GM12891 (cell line): ENCODE data around the gene TMEM178A.

Experiments used
- POLR2A ChIP-seq: IDR thresholded peaks from 2 replicates; pipeline ENCODE4 v1.6.1; 2011; ENCODE audit warnings: low read depth, low read length, control low read depth
- POLR2AphosphoS5 ChIP-seq: IDR thresholded peaks from 2 replicates; pipeline ENCODE4 v1.6.1; 2011; ENCODE audit warnings: low read depth, low read length, control low read depth
- POU2F2 ChIP-seq: IDR thresholded peaks from 2 replicates; pipeline ENCODE4 v1.6.1; 2011; ENCODE audit warnings: low read depth, mild to moderate bottlenecking, control low read depth, low read length, moderate library complexity
- SPI1 ChIP-seq: IDR thresholded peaks from 2 replicates; pipeline ENCODE4 v1.6.1; 2011; ENCODE audit warnings: low read depth, low read length, control low read depth
- TAF1 ChIP-seq: IDR thresholded peaks from 2 replicates; pipeline ENCODE4 v1.6.1; 2011; ENCODE audit warnings: low read depth, low read length, control low read depth

DNA sequence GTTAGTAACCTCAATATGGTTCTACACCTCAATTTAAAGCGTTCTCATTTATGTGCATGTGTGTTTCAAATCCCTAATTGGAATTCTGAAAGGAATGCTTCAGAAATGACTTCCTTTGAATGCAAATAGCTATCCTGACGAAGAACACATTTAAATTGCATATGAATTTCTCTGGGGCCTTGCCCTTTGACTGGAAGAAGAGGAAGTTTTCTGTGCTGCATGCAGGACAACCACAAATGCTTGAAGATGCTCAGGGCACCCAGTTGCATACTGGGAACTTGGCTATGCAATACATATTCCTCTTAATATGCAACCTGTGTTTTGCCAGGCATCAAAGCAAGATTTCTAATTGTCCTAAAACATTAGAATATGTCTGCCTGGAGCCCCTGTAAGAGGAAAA is 55.3 kb downstream of the TMEM178A start:
- no peak for TF ChIP-seq POLR2AphosphoS5
- no peak for TF ChIP-seq POLR2A
- TF ChIP-seq TAF1, result no peak
- no peak for TF ChIP-seq POU2F2
- no peak for TF ChIP-seq SPI1
